OCI-LY7 (cell line): ENCODE results near the gene RPRD1B.

ENCODE experiments used
- EZH2phosphoT487 ChIP-seq: fragments of 200-600 bp; sonication (generic); IDR thresholded peaks from 2 replicates; pipeline ENCODE4 v1.6.1; 2018; ENCODE audit warnings: low read depth, borderline replicate concordance, mild to moderate bottlenecking, mixed run types, antibody characterized with exemption, low read length, moderate library complexity, mixed read lengths
- TF ChIP-seq, protein P1 (sequence below): fragments of 200-600 bp; sonication (generic); conservative IDR thresholded peaks from 2 replicates; pipeline ENCODE4 v1.5.1; 2014; ENCODE audit warnings: mild to moderate bottlenecking, antibody characterized with exemption, low read length, moderate library complexity, mixed read lengths

DNA sequence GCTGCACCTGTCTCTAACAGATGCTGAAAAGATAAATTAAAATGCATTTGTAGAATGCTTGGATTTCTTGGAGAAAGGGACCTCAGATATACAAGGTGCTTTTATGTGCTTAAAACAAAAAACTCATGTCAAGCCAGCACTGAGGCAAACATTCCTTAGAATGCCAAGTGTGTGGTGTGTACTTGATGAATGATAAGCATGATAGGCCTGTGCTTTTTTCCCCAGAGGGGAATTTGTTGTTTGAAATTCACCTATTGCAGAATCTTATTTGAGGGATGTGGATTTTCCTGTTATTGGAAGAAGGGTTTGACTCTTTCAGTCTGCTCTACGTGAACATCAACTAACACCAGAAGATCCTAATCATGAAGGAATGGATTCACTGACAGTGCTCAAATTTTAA is 29.1 kb upstream of the RPRD1B start:
- TF ChIP-seq, protein P1, sequence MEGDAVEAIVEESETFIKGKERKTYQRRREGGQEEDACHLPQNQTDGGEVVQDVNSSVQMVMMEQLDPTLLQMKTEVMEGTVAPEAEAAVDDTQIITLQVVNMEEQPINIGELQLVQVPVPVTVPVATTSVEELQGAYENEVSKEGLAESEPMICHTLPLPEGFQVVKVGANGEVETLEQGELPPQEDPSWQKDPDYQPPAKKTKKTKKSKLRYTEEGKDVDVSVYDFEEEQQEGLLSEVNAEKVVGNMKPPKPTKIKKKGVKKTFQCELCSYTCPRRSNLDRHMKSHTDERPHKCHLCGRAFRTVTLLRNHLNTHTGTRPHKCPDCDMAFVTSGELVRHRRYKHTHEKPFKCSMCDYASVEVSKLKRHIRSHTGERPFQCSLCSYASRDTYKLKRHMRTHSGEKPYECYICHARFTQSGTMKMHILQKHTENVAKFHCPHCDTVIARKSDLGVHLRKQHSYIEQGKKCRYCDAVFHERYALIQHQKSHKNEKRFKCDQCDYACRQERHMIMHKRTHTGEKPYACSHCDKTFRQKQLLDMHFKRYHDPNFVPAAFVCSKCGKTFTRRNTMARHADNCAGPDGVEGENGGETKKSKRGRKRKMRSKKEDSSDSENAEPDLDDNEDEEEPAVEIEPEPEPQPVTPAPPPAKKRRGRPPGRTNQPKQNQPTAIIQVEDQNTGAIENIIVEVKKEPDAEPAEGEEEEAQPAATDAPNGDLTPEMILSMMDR = no peak
- no peak for TF ChIP-seq EZH2phosphoT487
